Measurements from ENCODE around the gene CAMTA1.
"Not testable (repeated sequence)": the region's sequence is repeated elsewhere in the genome, so short reads cannot be mapped to it uniquely, and the experiment has no call there.

CAMTA1 gene

GRCh38 chr1:6813165-6813564 lies 27.9 kb downstream of the CAMTA1 start:
- DNase-seq = no peak

GRCh38 chr1:6815726-6816125 lies 30.5 kb downstream of the CAMTA1 start:
- DNase-seq = no peak

GRCh38 chr1:6819246-6820040 lies 34.2 kb downstream of the CAMTA1 start:
- no peak for DNase-seq

- no peak for DNase-seq
Measured at GRCh38 chr1:6820899-6821298, 35.6 kb downstream of the CAMTA1 start.

- DNase-seq = no peak
Measured at GRCh38 chr1:6822530-6823359, 37.5 kb downstream of the CAMTA1 start.

GRCh38 chr1:6823793-6824192 lies 38.5 kb downstream of the CAMTA1 start:
- no peak for DNase-seq

- no peak for DNase-seq
Measured at GRCh38 chr1:6824665-6825368, 39.6 kb downstream of the CAMTA1 start.

GRCh38 chr1:6825828-6826227 lies 40.6 kb downstream of the CAMTA1 start:
- DNase-seq = no peak

- DNase-seq = no peak
Measured at GRCh38 chr1:6827079-6827478, 41.8 kb downstream of the CAMTA1 start.

GRCh38 chr1:6827630-6828165 lies 42.4 kb downstream of the CAMTA1 start:
- DNase-seq = no peak

- no peak for DNase-seq
Measured at GRCh38 chr1:6831366-6831765, 46.1 kb downstream of the CAMTA1 start.

GRCh38 chr1:6832006-6832405 lies 46.8 kb downstream of the CAMTA1 start:
- not testable (repeated sequence) for DNase-seq

GRCh38 chr1:6832531-6833188 lies 47.4 kb downstream of the CAMTA1 start:
- no peak for DNase-seq

- no peak for DNase-seq
Measured at GRCh38 chr1:6833804-6834203, 48.5 kb downstream of the CAMTA1 start.

GRCh38 chr1:6834366-6834765 lies 49.1 kb downstream of the CAMTA1 start:
- peak; percentile 70 for DNase-seq

GRCh38 chr1:6835139-6835538 lies 49.9 kb downstream of the CAMTA1 start:
- DNase-seq = no peak

- no peak for DNase-seq
Measured at GRCh38 chr1:6842301-6842700, 57.0 kb downstream of the CAMTA1 start.

GRCh38 chr1:6845786-6846185 lies 60.5 kb downstream of the CAMTA1 start:
- DNase-seq = not testable (repeated sequence)

GRCh38 chr1:6848816-6849215 lies 63.6 kb downstream of the CAMTA1 start:
- DNase-seq = no peak

- DNase-seq = no peak
Measured at GRCh38 chr1:6850537-6850936, 65.3 kb downstream of the CAMTA1 start.

GRCh38 chr1:6852136-6852890 lies 67.1 kb downstream of the CAMTA1 start:
- no peak for DNase-seq

- no peak for DNase-seq
Measured at GRCh38 chr1:6854166-6854565, 68.9 kb downstream of the CAMTA1 start.

Measured in MV-4-11 (cell line).